ENCODE measurements around the gene EFEMP1.

DNA sequence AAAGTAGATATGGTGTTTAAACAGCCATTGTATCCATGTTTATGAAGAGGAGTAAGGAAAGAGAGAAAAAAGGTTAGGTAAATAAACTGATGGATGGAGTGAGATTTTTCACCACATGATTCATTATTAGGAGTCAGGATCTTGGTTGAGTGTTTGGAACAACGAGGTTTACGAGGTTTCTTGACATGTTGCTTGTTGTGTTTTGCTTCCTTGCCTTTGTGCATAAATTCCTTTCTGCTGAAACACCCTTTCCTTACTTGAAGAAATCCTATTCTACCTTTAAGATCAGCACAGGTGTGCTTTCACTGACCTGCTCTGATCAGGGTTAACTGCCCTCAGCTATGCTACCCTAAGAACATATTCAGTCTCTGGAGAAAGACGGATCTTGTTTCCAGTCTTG, 66.6 kb downstream of the EFEMP1 start:
- no peak for TF ChIP-seq CTCF (IDR thresholded peaks at IDR 0.05)
- TF ChIP-seq POLR2A (IDR thresholded peaks at IDR 0.05), result no peak

Data from thyroid gland (tissue), 4 donors.